Measurements from ENCODE around the gene TBC1D30.
"Not testable (repeated sequence)": the region's sequence is repeated elsewhere in the genome, so short reads cannot be mapped to it uniquely, and the experiment has no call there.

The TBC1D30 gene

GRCh38 chr12:64824500-64825142 is at the start of gene TBC1D30:
Gene TBC1D30, plus strand, starts transcription at chr12:64824647. Its CDS starts 233 bp downstream, at chr12:64824880.
- FAIRE-seq: no peak

- FAIRE-seq: not testable (repeated sequence)
Observed at GRCh38 chr12:64775147-64775736, 49.2 kb upstream of the TBC1D30 start.

- no peak for FAIRE-seq
Observed at GRCh38 chr12:64779354-64779974, 45.0 kb upstream of the TBC1D30 start.

- peak; percentile 78 for FAIRE-seq
Observed at GRCh38 chr12:64780132-64780530, 44.3 kb upstream of the TBC1D30 start.

GRCh38 chr12:64780531-64781279 is 43.7 kb upstream of the TBC1D30 start:
- FAIRE-seq: no peak

- FAIRE-seq: peak; percentile 74
Observed at GRCh38 chr12:64781280-64782190, 42.9 kb upstream of the TBC1D30 start.

GRCh38 chr12:64782191-64782876 is 42.1 kb upstream of the TBC1D30 start:
- FAIRE-seq: peak; percentile 61

GRCh38 chr12:64785838-64786237 is 38.6 kb upstream of the TBC1D30 start:
- FAIRE-seq: no peak

- FAIRE-seq: peak; percentile 45
Observed at GRCh38 chr12:64790166-64790565, 34.3 kb upstream of the TBC1D30 start.

- no peak for FAIRE-seq
Observed at GRCh38 chr12:64791036-64791435, 33.4 kb upstream of the TBC1D30 start.

GRCh38 chr12:64792128-64792527 is 32.3 kb upstream of the TBC1D30 start:
- no peak for FAIRE-seq

- FAIRE-seq: no peak
Observed at GRCh38 chr12:64793610-64794009, 30.8 kb upstream of the TBC1D30 start.

- FAIRE-seq: no peak
Observed at GRCh38 chr12:64794305-64794704, 30.1 kb upstream of the TBC1D30 start.

- FAIRE-seq: peak; percentile 99
Observed at GRCh38 chr12:64796205-64796845, 28.1 kb upstream of the TBC1D30 start.

- peak; percentile 30 for FAIRE-seq
Observed at GRCh38 chr12:64797156-64797555, 27.3 kb upstream of the TBC1D30 start.

- no peak for FAIRE-seq
Observed at GRCh38 chr12:64798165-64798564, 26.3 kb upstream of the TBC1D30 start.

GRCh38 chr12:64800640-64801039 is 23.8 kb upstream of the TBC1D30 start:
- FAIRE-seq: no peak

GRCh38 chr12:64801381-64801780 is 23.1 kb upstream of the TBC1D30 start:
- no peak for FAIRE-seq

GRCh38 chr12:64802180-64802775 is 22.2 kb upstream of the TBC1D30 start:
- FAIRE-seq: peak; percentile 36

GRCh38 chr12:64806173-64806572 is 18.3 kb upstream of the TBC1D30 start:
- no peak for FAIRE-seq
